Adrenal gland (tissue), 12 donors: ENCODE results near the gene TWNK. TPM values are rescaled to one million over a fixed set of nuclear protein-coding genes. Genes with fewer than 3 reads are reported as not detected.

Experiments used
- DNase-seq, 7 donors: peaks; one replicate each; pipeline ENCODE4 v3.0.0-alpha.2; 2019 to 2020
- H3K27ac ChIP-seq, 5 donors: fragments of 200-600 bp; sonication (generic) in 4 of 5; 1 replicate in 3 of 5; 2 replicates in 2 of 5; pipeline versions ENCODE4 v1.5.1 to v1.8.0; 2016 to 2020; ENCODE audit warnings: mild to moderate bottlenecking in 1 of 5
- H3K27me3 ChIP-seq: fragments of 200-600 bp; 2 replicates; pipeline ENCODE4 v1.8.0; 2021
- H3K36me3 ChIP-seq, 2 donors: fragments of 200-600 bp; replicated peaks in 1 of 2; 1 replicate in 1 of 2; 2 replicates in 1 of 2; pipeline versions ENCODE4 v1.5.1 to v1.8.0; 2018 to 2022
- H3K4me1 ChIP-seq, 2 donors: fragments of 200-600 bp; replicated peaks in 1 of 2; 1 replicate in 1 of 2; 2 replicates in 1 of 2; pipeline versions ENCODE4 v1.5.1 to v1.8.0; 2018 to 2021
- H3K4me3 ChIP-seq, 4 donors: fragments of 200-600 bp; sonication (generic) in 3 of 4; one replicate each; pipeline ENCODE4 v1.5.1; 2016 to 2018
- H3K9me3 ChIP-seq, 3 donors: fragments of 200-600 bp; sonication (generic) in 1 of 3; replicated peaks in 1 of 3; 1 replicate in 2 of 3; 2 replicates in 1 of 3; pipeline versions ENCODE4 v1.5.1 to v1.8.0; 2016 to 2021
- POLR2A ChIP-seq, 2 donors: fragments of 450-650 bp; IDR thresholded peaks; one replicate each; pipeline ENCODE4 v1.6.1; 2017; ENCODE audit warnings: antibody characterized with exemption in 2 of 2, mild to moderate bottlenecking in 2 of 2, moderate library complexity in 1 of 2
- WGBS, 4 donors: extraction: QIAGEN DNeasy Blood & Tissue Kit in 2 of 4; methylation state at CpG; one replicate each; pipeline versions ENCODE4 v1.1.5 to v1.1.7; 2013 to 2017; 5-methylcytosine and 5-hydroxymethylcytosine counted together
- intact Hi-C, 2 donors: fragments of 100-400 bp; cut with DNase I; formaldehyde crosslinking; loops; one replicate each; pipeline versions ENCODE4 v1.14.1 to v1.15.0; 2022 to 2023
- polyA plus RNA-seq, 3 donors: library from polyadenylated mRNA; stranded (reverse); fragments of 200-250 nt in 2 of 3; fragments of 350-450 nt in 1 of 3; fragmentation: Illumina TruSeq in 1 of 3; extraction: RNeasy Lipid Tissue Mini Kit (QIAGEN cat#74804) in 1 of 3; gene quantifications; one replicate each; pipeline ENCODE4 v1.2.3, GENCODE V29; 2013 to 2014
- total RNA-seq, 9 donors: library from RNA; depleted of rRNA in 4 of 9; stranded (reverse); fragments of >200 nt in 4 of 9; fragments of 120-200 nt in 1 of 9; fragmentation: NEBNext Ultra II Directional in 1 of 9; extraction: Animal tissue kit (Norgen Biotek cat#: 25700) in 1 of 9; gene quantifications; one replicate each; pipeline versions ENCODE4 v1.1.0 to v1.2.4, GENCODE V29; 2013 to 2023
- TF ChIP-seq, protein P1 (sequence below), 6 experiments: fragments of 450-650 bp in 4 of 6; fragments of 200-600 bp in 2 of 6; sonication (generic) in 1 of 6; IDR thresholded peaks; 1 replicate in 5 of 6; 2 replicates in 1 of 6; pipeline versions ENCODE4 v1.5.1 to v1.8.0; 2016 to 2021; ENCODE audit warnings: antibody characterized with exemption in 6 of 6, mild to moderate bottlenecking in 2 of 6, moderate library complexity in 1 of 6
- donor health status: healthy with polysubstance abuse.
- donor health status: Bipolar disorder and iron deficiency.
- donor health status: DM: yes; HTN: yes; CAD: no.
- donor health status: DM: no; HTN: no; CAD: no.
- donor health status: DM: no; HTN: no; CAD: no.
- donor health status: DM: yes; HTN: yes; CAD: no.

TWNK gene
- total and polyA plus RNA-seq, 12 donors, result 5.3 to 21.8 (median 9.3) TPM

DNA sequence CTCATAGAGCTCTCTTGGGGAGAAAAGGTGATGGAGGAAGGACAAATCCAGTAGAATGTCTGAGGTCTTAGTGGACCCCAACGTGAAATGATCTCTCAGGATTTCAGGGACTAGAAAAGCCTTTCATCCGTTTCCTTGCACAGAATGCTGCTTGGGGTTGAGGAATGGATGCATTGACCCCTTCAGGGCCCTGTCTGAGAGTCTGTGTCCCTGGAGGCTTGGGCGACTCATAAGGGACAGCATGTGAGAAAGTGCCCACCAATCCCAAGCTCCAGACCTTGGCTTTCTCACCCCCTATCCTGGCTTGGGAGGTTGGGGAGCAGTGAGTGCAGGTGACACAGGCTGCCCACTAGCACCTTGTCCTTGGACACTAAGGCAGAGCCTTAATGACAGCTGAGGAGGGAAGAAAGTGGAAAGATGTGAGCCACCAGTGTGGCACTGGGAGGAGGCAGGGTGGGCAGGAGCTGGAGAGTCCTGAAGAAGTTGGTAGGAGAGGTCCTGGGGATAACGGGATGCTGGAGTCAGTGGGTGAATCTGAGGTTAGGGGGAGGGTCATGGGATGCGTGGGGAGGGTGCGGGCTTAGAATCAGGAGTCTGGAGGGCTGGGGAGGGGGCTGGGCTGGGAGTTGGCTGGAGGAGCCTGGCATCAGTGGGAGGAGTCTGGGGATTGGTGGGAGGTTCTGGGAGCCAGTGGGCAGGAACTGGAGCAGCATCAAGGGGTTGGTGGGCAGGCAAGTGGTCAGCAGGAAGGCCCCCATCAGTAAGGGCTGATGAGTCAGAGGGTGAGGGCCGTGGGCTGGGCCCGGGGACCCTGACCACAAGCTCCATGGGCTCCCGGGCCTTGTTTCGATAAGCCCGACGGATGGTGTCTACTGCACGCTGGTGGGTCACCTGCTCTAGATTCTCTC, 20.8 kb downstream of the TWNK start:
- Histone ChIP-seq H3K36me3 (peaks cover 0 to 43% of the 10 kb centered on the region in 2 donors), H3K9me3 (no peaks in the 10 kb centered on the region), H3K4me3 (no peak overlapping the region), H3K27me3 (no peaks in the 10 kb centered on the region), H3K4me1 (peaks cover 0 to 7% of the 10 kb centered on the region in 2 donors), H3K27ac (peak overlapping the region in 1 of 5 donors; percentile 20)
- TF ChIP-seq POLR2A (IDR thresholded peaks at IDR 0.05), result no peak
- TF ChIP-seq, protein P1, sequence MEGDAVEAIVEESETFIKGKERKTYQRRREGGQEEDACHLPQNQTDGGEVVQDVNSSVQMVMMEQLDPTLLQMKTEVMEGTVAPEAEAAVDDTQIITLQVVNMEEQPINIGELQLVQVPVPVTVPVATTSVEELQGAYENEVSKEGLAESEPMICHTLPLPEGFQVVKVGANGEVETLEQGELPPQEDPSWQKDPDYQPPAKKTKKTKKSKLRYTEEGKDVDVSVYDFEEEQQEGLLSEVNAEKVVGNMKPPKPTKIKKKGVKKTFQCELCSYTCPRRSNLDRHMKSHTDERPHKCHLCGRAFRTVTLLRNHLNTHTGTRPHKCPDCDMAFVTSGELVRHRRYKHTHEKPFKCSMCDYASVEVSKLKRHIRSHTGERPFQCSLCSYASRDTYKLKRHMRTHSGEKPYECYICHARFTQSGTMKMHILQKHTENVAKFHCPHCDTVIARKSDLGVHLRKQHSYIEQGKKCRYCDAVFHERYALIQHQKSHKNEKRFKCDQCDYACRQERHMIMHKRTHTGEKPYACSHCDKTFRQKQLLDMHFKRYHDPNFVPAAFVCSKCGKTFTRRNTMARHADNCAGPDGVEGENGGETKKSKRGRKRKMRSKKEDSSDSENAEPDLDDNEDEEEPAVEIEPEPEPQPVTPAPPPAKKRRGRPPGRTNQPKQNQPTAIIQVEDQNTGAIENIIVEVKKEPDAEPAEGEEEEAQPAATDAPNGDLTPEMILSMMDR (IDR thresholded peaks at IDR 0.05), result no peak
- 33 to 53% (median 45%) methylated on average over 6 to 13 of the region's 13 CpGs for WGBS, 4 donors
- intact Hi-C loops, result no loop called here
- DNase-seq, result peak in 1 of 7 donors; percentile 25

DNA sequence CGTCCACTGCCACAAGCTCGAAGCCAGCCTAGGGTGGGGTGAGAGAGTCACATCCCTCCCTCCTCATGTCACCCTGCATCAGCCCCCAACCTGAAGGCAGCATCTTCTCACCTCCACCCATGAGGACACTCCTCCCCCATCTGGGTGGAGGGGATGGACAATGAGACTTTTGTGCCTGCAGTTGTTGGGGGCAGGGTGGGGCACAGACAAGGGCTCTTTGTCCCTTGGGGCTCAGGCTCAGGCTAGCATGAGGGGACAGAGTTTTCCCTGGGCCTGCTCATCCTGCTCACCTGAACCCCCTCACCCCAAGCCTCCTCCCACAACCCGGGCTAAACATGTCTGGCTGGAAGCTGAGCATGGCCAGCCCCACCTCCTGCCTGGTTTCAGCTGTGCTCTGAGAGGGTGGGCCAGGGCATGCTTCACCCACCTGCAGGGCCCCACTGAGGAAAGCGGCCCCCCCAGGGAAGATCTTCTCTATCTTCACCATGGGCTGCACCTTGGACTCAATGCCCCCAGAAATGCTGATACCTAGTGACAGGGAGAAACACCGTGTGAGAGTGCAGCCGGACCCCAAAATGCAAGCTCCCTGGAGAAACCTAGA, 21.6 kb downstream of the TWNK start:
- TF ChIP-seq, protein P1 (IDR thresholded peaks at IDR 0.05), result no peak
- no peak for TF ChIP-seq POLR2A (IDR thresholded peaks at IDR 0.05)
- H3K4me1 ChIP-seq, result peaks cover 0 to 10% of the 10 kb centered on the region in 2 donors
- peak overlapping the region in 1 of 5 donors; percentile 20 for H3K27ac ChIP-seq
- no peak overlapping the region for H3K4me3 ChIP-seq
- H3K9me3 ChIP-seq, result no peaks in the 10 kb centered on the region
- no peak for DNase-seq
- no peaks in the 10 kb centered on the region for H3K27me3 ChIP-seq
- 80 to 100% (median 83%) methylated on average over 2 to 6 of the region's 6 CpGs for WGBS, 4 donors
- H3K36me3 ChIP-seq, result peaks cover 0 to 35% of the 10 kb centered on the region in 2 donors
- intact Hi-C loops, result no loop called here

- WGBS, 4 donors, result 84 to 94% (median 92%) methylated on average over 4 to 22 of the region's 22 CpGs; no CpG with 5 or more reads in 1 of the 4 donors
- DNase-seq, result no peak
- Histone ChIP-seq H3K36me3 (peaks cover 0 to 21% of the 10 kb centered on the region in 2 donors), H3K9me3 (no peaks in the 10 kb centered on the region), H3K4me1 (peaks cover 0 to 10% of the 10 kb centered on the region in 2 donors), H3K27me3 (no peaks in the 10 kb centered on the region), H3K4me3 (no peak overlapping the region), H3K27ac (no peak overlapping the region)
- TF ChIP-seq, protein P1 (IDR thresholded peaks at IDR 0.05), result no peak
- TF ChIP-seq POLR2A (IDR thresholded peaks at IDR 0.05), result no peak
- intact Hi-C loops, result no loop called here
Measured at GRCh38 chr10:101010329-101010728, 23.0 kb downstream of the TWNK start.
